Natural killer cell (primary cell): ENCODE results near the gene TAX1BP3. TPM values are rescaled to one million over a fixed set of nuclear protein-coding genes. Genes with fewer than 3 reads are reported as not detected.

Experiments used
- ATAC-seq, 3 donors: fragments of 150-1000 bp in 2 of 3; fragments of 200-7000 bp in 1 of 3; cut with Tn5 transposase; 1 replicate in 1 of 3; 2 replicates in 2 of 3; pipeline ENCODE4 v1.10.0; 2021; ENCODE audit warnings: mild to moderate bottlenecking in 2 of 3, moderate library complexity in 2 of 3
- DNase-seq, 2 donors: peaks; one replicate each; pipeline versions ENCODE4 v3.0.0 to v3.0.0-alpha.2; 2013 to 2021; ENCODE audit warnings: mixed read lengths in 1 of 2
- H3K27ac ChIP-seq: one replicate; pipeline ENCODE4 v1.5.1; 2013; ENCODE audit warnings: mild to moderate bottlenecking, low read length
- H3K27me3 ChIP-seq: one replicate; pipeline ENCODE4 v1.6.1; 2013; ENCODE audit warnings: low read length; ENCODE audit not compliant: control insufficient read depth, insufficient read depth
- H3K36me3 ChIP-seq: one replicate; pipeline ENCODE4 v1.6.1; 2013; ENCODE audit warnings: low read length; ENCODE audit not compliant: control insufficient read depth, insufficient read depth
- H3K4me1 ChIP-seq: one replicate; pipeline ENCODE4 v1.6.1; 2013; ENCODE audit warnings: low read length; ENCODE audit not compliant: control insufficient read depth, insufficient read depth
- H3K4me3 ChIP-seq: one replicate; pipeline ENCODE4 v1.5.1; 2013; ENCODE audit warnings: low read length
- H3K9me3 ChIP-seq: one replicate; pipeline ENCODE4 v1.6.1; 2013; ENCODE audit warnings: low read length; ENCODE audit not compliant: control insufficient read depth, insufficient read depth
- H3K27ac Mint-ChIP-seq, 2 donors: one replicate each; pipeline ENCODE4 v1.8.0; 2022; ENCODE audit warnings: mild to moderate bottlenecking in 2 of 2, mixed read lengths in 2 of 2, moderate library complexity in 1 of 2
- H3K27me3 Mint-ChIP-seq, 2 donors: one replicate each; pipeline ENCODE4 v1.8.0; 2022; ENCODE audit warnings: low read depth in 2 of 2, mixed read lengths in 2 of 2
- H3K36me3 Mint-ChIP-seq: one replicate; pipeline ENCODE4 v1.8.0; 2022; ENCODE audit warnings: mixed read lengths
- H3K4me1 Mint-ChIP-seq, 2 donors: one replicate each; pipeline ENCODE4 v1.8.0; 2022; ENCODE audit warnings: mixed read lengths in 2 of 2
- H3K4me3 Mint-ChIP-seq: one replicate; pipeline ENCODE4 v1.8.0; 2022; ENCODE audit warnings: mild to moderate bottlenecking, moderate library complexity, mixed read lengths
- H3K9me3 Mint-ChIP-seq, 2 donors: one replicate each; pipeline ENCODE4 v1.8.0; 2022; ENCODE audit warnings: mixed read lengths in 2 of 2
- WGBS: methylation state at CpG from one replicate; pipeline ENCODE4 v1.1.7; 2013; ENCODE audit warnings: missing lambda C conversion rate; ENCODE audit not compliant: insufficient coverage; 5-methylcytosine and 5-hydroxymethylcytosine counted together
- intact Hi-C: fragments of 100-400 bp; cut with micrococcal nuclease; formaldehyde crosslinking; loops from one replicate; pipeline ENCODE4 v1.14.2; 2022
- total RNA-seq, 4 donors: library from RNA; stranded (reverse); fragments of 120-200 nt in 1 of 4; gene quantifications; one replicate each; pipeline versions ENCODE4 v1.2.3 to v1.2.4, GENCODE V29; 2013 to 2022
- TF ChIP-seq, protein P1 (sequence below): fragments of 200-600 bp; IDR thresholded peaks from one replicate; pipeline ENCODE4 v1.8.0; 2022; ENCODE audit warnings: antibody characterized with exemption

The TAX1BP3 gene
- total RNA-seq, 3 donors from 2014 or later (not counting 1 experiment from before 2014, with no cell fraction given) = 15.1 to 17.0 (median 16.3) TPM

GRCh38 chr17:3695129-3695722 lies 26.8 kb upstream of the TAX1BP3 start:
- H3K36me3 ChIP-seq = peaks cover 2% of the 10 kb centered on the region
- Mint-ChIP-seq H3K9me3 (no peaks in the 10 kb centered on the region), H3K36me3 (no peaks in the 10 kb centered on the region), H3K4me3 (peak overlapping the region; percentile 63), H3K27ac (peak overlapping the region in 1 of 2 donors; percentile 79), H3K27me3 (peaks cover 0 to 8% of the 10 kb centered on the region in 2 donors), H3K4me1 (peaks cover 12 to 36% of the 10 kb centered on the region in 2 donors)
- TF ChIP-seq, protein P1, sequence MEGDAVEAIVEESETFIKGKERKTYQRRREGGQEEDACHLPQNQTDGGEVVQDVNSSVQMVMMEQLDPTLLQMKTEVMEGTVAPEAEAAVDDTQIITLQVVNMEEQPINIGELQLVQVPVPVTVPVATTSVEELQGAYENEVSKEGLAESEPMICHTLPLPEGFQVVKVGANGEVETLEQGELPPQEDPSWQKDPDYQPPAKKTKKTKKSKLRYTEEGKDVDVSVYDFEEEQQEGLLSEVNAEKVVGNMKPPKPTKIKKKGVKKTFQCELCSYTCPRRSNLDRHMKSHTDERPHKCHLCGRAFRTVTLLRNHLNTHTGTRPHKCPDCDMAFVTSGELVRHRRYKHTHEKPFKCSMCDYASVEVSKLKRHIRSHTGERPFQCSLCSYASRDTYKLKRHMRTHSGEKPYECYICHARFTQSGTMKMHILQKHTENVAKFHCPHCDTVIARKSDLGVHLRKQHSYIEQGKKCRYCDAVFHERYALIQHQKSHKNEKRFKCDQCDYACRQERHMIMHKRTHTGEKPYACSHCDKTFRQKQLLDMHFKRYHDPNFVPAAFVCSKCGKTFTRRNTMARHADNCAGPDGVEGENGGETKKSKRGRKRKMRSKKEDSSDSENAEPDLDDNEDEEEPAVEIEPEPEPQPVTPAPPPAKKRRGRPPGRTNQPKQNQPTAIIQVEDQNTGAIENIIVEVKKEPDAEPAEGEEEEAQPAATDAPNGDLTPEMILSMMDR = no peak
- peaks cover 3% of the 10 kb centered on the region for H3K27me3 ChIP-seq
- intact Hi-C loops = loop anchor here (2.0 kb wide), 1 partner anchor 16 kb away; no protein-coding TSS in a partner anchor
- peak overlapping the region; percentile 60 for H3K4me3 ChIP-seq
- peaks cover 58% of the 10 kb centered on the region for H3K4me1 ChIP-seq
- peak overlapping the region; percentile 52 for H3K27ac ChIP-seq
- 14% methylated on average over 16 of the region's 17 CpGs for WGBS
- no peaks in the 10 kb centered on the region for H3K9me3 ChIP-seq
- DNase-seq (no peak), ATAC-seq (no peak)

DNA sequence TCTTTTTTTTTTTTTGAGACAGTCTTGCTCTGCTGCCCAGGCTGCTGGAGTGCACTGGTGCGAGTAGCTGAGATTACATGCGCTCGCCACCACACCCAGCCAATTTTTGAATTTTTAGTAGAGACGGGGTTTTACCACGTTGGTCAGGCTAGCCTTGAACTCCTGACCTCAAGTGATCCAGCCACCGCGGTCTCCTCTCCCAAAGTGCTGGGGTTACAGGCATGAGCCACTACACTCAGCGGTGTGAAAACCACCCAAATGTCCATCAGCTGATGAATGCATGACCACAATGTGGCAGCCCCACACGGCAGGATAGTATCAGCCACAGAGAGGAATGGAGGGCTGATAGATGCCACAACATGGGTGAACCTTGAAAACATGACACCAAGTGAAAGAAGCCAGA lies 25.5 kb upstream of the TAX1BP3 start:
- TF ChIP-seq, protein P1 = no peak
- Mint-ChIP-seq H3K4me1 (peaks cover 12 to 36% of the 10 kb centered on the region in 2 donors), H3K4me3 (peak overlapping the region; percentile 62), H3K36me3 (no peaks in the 10 kb centered on the region), H3K27me3 (peaks cover 0 to 8% of the 10 kb centered on the region in 2 donors), H3K9me3 (no peaks in the 10 kb centered on the region), H3K27ac (peak overlapping the region; percentile 69 to 79)
- Histone ChIP-seq H3K27ac (peak overlapping the region; percentile 52), H3K9me3 (no peaks in the 10 kb centered on the region), H3K4me1 (peaks cover 68% of the 10 kb centered on the region), H3K27me3 (peaks cover 3% of the 10 kb centered on the region), H3K36me3 (peaks cover 2% of the 10 kb centered on the region), H3K4me3 (peak overlapping the region; percentile 60)
- DNase-seq = peak; percentile 61 to 63
- peak; percentile 70 to 87 (median 74) for ATAC-seq
- 5% methylated on average over 9 of the region's 9 CpGs for WGBS
- intact Hi-C loops = loop anchor here (1.0 to 5.0 kb wide), 3 partner anchors 17 to 102 kb away; no protein-coding TSS in a partner anchor

GRCh38 chr17:3693141-3693540 lies 24.8 kb upstream of the TAX1BP3 start:
- H3K27me3 ChIP-seq = peaks cover 3% of the 10 kb centered on the region
- H3K36me3 ChIP-seq = peaks cover 2% of the 10 kb centered on the region
- H3K27ac ChIP-seq = peak overlapping the region; percentile 43
- Mint-ChIP-seq H3K27ac (no peak overlapping the region), H3K27me3 (peaks cover 0 to 8% of the 10 kb centered on the region in 2 donors), H3K9me3 (no peaks in the 10 kb centered on the region), H3K4me3 (no peak overlapping the region), H3K4me1 (peaks cover 12 to 36% of the 10 kb centered on the region in 2 donors), H3K36me3 (no peaks in the 10 kb centered on the region)
- TF ChIP-seq, protein P1 = no peak
- intact Hi-C loops = loop anchor here (5.0 kb wide), 1 partner anchor 74 kb away; no protein-coding TSS in a partner anchor
- DNase-seq (no peak), ATAC-seq (no peak)
- peak overlapping the region; percentile 21 for H3K4me3 ChIP-seq
- H3K9me3 ChIP-seq = no peaks in the 10 kb centered on the region
- WGBS = 73% methylated on average over 4 of the region's 4 CpGs
- peaks cover 71% of the 10 kb centered on the region for H3K4me1 ChIP-seq
